SIG-M5 treated with dmso at 0.1 percent for 504 hours (cell line): ENCODE measurements around the gene LRRC75B.

Experiments
- DNase-seq: peaks from one replicate; lab custom pipeline; 2025; ENCODE audit not compliant: unreplicated experiment; lab: John Stamatoyannopoulos, UW

The LRRC75B gene

DNA sequence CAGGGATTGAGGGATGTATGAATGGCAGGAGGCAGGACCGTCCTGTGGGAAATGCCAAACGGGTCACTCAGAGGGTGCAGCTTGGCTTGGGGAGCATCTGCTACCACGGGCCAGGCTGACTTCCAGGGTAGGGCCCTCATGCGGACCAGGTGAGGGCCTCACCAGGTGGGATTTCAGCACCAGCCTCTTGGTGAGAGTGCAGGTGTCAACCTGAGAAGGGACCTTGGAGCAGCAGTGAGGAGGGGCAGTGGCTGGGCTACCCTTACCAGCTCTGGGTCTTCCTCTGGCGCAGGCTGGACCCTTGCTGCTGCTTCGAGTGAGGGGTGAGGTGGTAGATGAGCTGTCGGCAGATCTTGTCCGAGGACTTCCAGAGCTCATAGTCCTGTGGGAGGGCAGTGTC lies 4.9 kb downstream of the LRRC75B start:
- DNase-seq, result no peak

DNA sequence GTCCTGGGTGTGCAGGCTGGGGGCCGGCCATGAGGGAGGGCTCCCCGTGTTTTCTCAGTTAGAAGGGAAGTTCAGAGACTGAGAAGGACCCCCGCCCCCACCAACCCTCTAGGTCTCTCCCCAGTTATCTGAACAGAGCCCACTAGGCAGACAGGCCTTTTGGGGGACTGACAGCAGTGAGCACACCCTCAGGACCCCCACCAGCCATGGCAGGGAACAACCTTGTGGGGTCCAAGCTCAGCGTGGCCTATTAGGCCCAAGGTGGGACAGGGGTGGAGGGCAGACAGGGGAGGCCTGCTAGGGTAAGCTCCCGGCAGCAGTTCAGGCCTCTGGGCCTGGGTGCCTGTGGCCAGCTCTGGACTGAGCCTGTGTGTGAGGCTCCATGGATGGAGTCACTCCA lies 5.6 kb downstream of the LRRC75B start:
- DNase-seq, result no peak

DNA sequence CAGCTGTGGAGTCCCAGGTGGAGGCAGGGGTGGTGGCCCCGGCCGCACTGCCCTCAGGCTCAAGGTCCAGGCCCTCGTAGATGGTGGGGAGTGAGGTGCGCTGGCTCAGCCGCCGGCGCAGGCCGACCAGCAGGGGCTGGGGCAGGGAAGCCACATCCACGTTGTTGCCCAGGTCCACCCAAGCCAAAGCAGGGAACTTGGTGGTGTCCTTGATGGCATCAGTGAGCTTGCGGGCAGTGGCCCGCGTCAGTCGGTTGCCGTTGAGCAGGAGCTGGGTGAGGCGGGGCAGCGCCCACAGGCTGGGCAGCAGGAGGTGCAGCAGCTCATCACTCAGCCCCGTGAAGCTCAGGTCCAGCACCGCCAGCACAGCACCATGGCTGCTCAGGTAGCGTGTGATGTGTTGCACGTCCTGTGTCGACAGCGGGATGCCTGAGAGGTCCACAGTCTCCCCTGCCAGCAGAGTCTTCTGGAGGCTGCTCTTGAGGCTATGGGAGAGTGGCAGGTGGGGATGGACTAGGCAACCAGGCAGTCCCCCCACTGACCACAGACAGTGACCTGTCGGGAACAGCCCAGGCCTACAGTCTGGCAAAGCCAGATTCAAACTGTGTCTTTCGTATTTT lies 6.8 kb downstream of the LRRC75B start:
- no peak for DNase-seq

DNA sequence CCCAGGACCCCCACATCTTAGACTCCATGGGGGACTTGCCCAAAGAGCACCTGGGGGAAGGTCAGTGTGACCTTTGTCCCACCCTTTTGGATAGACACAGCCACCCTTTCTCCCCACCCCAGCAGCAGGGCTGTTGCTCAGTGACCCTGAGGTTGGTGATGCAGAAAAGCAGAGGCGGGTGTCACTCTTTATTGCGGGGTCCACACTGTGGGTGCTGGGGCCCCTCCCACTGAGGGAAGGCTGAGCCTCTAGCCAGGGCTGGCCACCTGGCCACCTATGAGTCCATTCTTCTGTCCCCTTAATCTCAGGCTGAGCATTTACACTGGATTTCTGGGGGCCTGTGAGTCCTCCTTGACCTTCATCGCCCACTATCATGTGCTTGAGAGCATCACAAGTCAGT lies 7.4 kb downstream of the LRRC75B start:
- no peak for DNase-seq

DNA sequence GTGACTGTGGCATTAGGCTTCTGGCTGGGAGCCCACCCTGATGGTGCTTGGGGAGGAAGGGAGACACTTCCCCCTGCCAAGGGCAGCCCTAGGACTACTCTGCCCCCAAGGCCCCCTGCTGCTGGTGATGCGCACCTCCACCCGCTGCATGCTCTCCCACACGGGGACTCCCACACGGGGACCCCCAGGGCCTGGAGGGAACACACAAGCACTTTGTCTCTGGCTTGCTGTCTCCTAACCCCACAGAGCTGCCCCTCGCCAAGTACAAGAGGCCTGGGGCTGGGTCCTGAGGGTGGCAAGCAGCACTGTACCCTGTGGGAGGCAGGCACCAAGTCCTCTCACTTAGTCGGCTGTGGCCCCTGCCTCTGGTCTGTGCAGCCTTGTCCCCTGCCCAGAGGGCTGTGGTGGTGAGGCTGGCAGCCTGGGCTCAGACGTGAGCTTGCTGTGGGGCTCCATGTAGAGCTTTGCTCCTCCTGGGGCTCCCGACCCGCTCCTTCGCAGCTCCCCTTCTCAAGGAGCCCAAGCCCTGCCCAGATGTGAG lies 7.9 kb downstream of the LRRC75B start:
- no peak for DNase-seq

DNA sequence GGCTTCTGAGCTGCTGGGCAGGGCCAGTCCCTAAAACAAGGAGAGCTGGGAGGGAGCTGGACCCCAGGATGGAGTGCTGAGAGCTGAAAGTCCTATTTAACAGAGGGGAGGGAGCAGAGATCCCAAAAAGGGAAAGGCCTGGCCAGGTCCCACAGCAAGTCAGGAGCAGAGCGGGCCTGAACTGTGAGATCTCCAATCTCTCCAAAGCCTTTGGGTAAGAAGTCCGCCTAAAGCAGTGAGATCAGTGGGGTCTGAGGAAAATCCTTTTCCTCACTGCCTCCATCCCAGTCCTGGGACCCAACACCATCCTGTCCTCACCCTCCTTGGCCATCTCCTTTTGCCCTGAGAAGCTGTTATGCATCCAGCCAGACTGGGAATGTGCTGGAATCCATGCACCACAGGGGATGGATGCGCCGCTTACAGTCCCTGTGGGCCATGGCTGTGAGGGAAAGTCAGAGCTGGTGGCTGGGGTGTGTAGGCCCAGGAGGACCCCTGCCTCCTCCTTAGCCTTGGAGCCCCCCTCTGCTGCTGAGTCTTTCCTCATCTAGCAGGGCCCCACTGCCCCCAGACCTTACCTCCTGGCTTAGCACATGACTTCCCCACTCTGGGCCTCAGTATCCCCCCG lies 8.6 kb downstream of the LRRC75B start:
- DNase-seq, result no peak

- no peak for DNase-seq
Observed at GRCh38 chr22:24583221-24584165, 9.4 kb downstream of the LRRC75B start.

- DNase-seq, result no peak
Observed at GRCh38 chr22:24582056-24582814, 10.6 kb downstream of the LRRC75B start.

DNA sequence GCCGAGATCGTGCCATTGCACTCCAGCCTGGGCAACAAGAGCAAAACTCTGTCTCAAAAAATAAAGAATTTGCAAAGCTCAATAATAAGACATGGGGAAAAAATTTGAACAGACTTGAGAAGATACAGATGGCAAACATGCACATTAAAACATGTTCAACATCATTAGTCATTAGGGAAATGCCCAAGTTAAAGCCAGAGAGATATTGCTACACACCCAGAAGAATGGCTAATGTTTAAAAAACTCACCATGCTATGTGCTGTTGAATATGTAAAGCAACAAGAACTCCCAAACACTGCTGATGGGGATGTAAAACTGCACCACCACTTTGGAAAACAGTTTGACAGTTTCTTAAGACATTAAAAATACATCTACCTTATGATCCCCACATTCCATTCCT lies 12.6 kb downstream of the LRRC75B start:
- DNase-seq, result no peak

GRCh38 chr22:24579258-24579601 lies 13.6 kb downstream of the LRRC75B start:
- no peak for DNase-seq

- no peak for DNase-seq
Observed at GRCh38 chr22:24578355-24579257, 14.3 kb downstream of the LRRC75B start.

DNA sequence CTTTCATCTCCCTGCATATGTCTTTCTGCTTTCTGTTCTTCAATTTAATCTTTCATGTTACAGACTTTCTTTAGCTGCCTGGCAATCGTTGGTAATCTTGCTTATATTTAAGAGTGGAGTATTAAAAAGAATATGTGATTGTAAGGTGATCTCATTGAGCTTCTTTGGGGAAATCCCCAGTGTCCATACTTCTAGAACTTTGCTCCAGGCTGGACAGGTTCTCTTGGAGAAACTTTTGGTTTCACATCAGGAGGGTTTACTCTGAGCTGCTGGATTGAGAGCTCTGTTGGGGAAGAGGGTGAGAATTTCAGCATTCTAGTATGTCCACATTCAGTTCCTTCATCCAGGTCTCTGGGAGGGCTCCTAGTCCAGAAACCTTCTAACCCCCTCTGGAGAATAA lies 16.1 kb downstream of the LRRC75B start:
- DNase-seq, result no peak

DNA sequence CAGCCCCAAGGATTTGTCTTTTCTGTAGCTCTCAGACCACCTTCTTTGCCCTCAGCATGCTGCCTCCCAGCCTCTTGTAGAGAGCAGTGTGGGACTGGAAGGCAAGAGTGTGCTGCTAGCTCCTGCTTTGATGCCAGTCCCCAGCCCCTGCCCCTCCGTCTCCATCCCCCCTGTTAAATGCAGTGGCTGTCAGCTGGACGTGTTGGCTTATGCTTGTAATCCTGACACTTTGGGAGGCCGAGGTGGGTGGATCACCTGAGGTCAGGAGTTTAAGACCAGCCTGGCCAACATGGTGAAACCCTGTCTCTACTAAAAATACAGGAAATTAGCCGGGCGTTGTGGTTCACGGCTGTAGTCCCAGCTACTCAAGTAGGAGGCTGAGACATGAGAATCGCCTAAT lies 21.6 kb downstream of the LRRC75B start:
- no peak for DNase-seq

GRCh38 chr22:24567668-24568067 lies 25.2 kb downstream of the LRRC75B start:
- DNase-seq, result no peak

DNA sequence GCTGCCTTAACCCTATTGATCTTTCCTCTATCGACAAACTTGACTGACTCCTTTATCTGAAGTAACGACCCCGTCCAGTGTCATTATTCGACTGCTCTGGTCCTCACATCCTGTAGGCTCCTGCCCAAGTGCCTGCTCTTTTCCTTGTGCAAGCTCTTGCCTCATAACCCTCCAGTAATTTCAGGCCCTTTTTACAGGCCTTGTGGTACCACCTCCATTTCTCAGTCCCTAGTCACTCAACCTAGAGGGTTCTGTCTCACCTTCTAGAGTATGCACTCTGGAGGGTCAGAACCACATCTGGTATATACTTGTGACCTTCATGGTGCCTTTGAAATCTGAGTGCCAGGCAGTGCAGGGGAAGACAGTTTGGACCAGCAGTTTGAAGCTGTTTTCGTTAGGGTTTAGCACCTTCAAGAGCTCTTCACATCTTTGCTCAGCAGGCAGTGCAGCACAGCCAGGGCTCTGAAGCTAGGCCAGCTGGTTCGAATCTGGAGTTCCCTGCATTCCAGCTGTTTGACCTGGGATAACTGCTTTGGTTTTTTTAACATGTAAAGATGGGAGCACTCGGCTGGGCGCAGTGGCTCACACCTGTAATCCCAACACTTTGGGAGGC lies 25.9 kb downstream of the LRRC75B start:
- no peak for DNase-seq

- no peak for DNase-seq
Observed at GRCh38 chr22:24565077-24565476, 27.8 kb downstream of the LRRC75B start.

- DNase-seq, result no peak
Observed at GRCh38 chr22:24564376-24565058, 28.4 kb downstream of the LRRC75B start.

GRCh38 chr22:24563246-24563645 lies 29.6 kb downstream of the LRRC75B start:
- no peak for DNase-seq

DNA sequence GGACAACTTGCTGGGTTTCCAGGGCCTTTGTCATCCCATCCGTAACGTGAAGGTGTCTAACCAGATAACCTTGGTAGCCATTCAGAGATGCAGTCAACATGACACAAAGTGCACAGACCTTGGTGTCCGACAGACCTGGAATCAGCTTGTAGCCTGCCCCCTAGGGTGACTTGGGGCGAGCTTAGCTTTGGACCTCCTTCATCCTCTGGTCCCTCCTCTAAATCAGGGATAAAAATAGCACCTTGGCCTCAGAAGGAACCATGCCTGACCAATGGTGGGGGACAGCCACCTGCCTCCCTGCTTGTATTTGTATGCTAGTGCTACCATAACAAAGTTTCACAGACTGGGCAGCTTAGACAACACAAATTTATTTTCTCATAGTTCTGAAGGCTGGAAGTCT lies 33.4 kb downstream of the LRRC75B start:
- no peak for DNase-seq
